K562 (cell line): Measurements from ENCODE around the gene ASB7.

ENCODE experiments used
- CBX1 ChIP-seq: sonication (generic); IDR thresholded peaks from 2 replicates; pipeline ENCODE4 v1.6.1; 2016; ENCODE audit warnings: antibody characterized with exemption, low read depth, mild to moderate bottlenecking
- RFX7 ChIP-seq: fragments of 250-450 bp; sonication (Bioruptor Pico); IDR thresholded peaks from 2 replicates; pipeline ENCODE4 v1.5.1; 2021; ENCODE audit warnings: mild to moderate bottlenecking
- SPI1 ChIP-seq: IDR thresholded peaks from 2 replicates; pipeline ENCODE4 v1.6.1; 2011; ENCODE audit warnings: low read depth, low read length, control low read depth, borderline replicate concordance
- TAF15 ChIP-seq: fragments of 200-400 bp; formaldehyde crosslinking; IDR thresholded peaks from 2 replicates; pipeline ENCODE4 v1.6.1; 2017; ENCODE audit warnings: mild to moderate bottlenecking, low read depth, low read length, moderate library complexity
- YY1 ChIP-seq, 3 experiments: IDR thresholded peaks; 2 replicates each; pipeline ENCODE4 v1.6.1; 2011; ENCODE audit warnings: low read length in 2 of 3, mild to moderate bottlenecking in 2 of 3, moderate library complexity in 2 of 3, borderline replicate concordance in 1 of 3, control low read depth in 1 of 3, low read depth in 1 of 3; ENCODE audit not compliant: insufficient read depth in 3 of 3, insufficient replicate concordance in 2 of 3, control insufficient read depth in 1 of 3, insufficient read length in 1 of 3; ENCODE audit errors: extremely low read depth in 1 of 3
- ZBTB43 ChIP-seq: sonication (generic); formaldehyde crosslinking; IDR thresholded peaks from 2 replicates; pipeline ENCODE4 v1.8.0; 2023; ENCODE audit warnings: mild to moderate bottlenecking, missing genetic modification reagents

GRCh38 chr15:100635406-100636071 lies 33.1 kb downstream of the ASB7 start:
- TF ChIP-seq RFX7 (CRISPR knock-in tag) (no peak), SPI1 (no peak), ZBTB43 (CRISPR knock-in tag) (no peak), TAF15 (no peak), CBX1 (no peak), YY1 (IDR thresholded peaks at IDR 0.05; ENCODE audit: borderline replicate concordance in 1 of 3, control insufficient read depth in 1 of 3, extremely low read depth in 1 of 3, insufficient read depth in 3 of 3, insufficient read length in 1 of 3, insufficient replicate concordance in 2 of 3, low read depth in 1 of 3, low read length in 2 of 3) (no peak)
